OCI-LY7 (cell line): ENCODE results near the gene HSD11B1.

ENCODE experiments used
- CTCF ChIP-seq: fragments of 200-600 bp; sonication (generic); conservative IDR thresholded peaks from 2 replicates; pipeline ENCODE4 v1.5.1; 2014; ENCODE audit warnings: mild to moderate bottlenecking, antibody characterized with exemption, low read length, moderate library complexity, mixed read lengths
- EZH2phosphoT487 ChIP-seq: fragments of 200-600 bp; sonication (generic); IDR thresholded peaks from 2 replicates; pipeline ENCODE4 v1.6.1; 2018; ENCODE audit warnings: low read depth, borderline replicate concordance, mild to moderate bottlenecking, mixed run types, antibody characterized with exemption, low read length, moderate library complexity, mixed read lengths

DNA sequence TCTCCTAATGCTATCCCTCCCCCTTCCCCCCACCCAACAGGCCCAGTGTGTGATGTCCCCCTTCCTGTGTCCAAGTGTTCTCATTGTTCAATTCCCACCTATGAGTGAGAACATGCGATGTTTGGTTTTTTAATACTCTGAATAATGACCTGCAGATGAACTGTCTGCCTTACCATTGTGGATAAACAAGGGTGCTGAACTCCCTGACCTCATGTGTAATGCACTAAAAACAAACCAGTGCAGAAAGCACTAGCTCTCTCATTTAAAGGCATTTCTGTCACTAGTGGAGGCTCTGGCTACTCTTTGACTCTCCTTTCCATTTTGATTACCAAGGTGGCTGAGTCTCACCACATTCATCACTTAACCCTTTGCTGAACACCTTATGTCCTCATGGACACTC is 28.1 kb downstream of the HSD11B1 start:
- no peak for TF ChIP-seq CTCF
- no peak for TF ChIP-seq EZH2phosphoT487
